ENCODE results near the gene DPP6.

GRCh38 chr7:154583454-154583853 lies 531.3 kb downstream of the DPP6 start:
- TF ChIP-seq, protein P1, sequence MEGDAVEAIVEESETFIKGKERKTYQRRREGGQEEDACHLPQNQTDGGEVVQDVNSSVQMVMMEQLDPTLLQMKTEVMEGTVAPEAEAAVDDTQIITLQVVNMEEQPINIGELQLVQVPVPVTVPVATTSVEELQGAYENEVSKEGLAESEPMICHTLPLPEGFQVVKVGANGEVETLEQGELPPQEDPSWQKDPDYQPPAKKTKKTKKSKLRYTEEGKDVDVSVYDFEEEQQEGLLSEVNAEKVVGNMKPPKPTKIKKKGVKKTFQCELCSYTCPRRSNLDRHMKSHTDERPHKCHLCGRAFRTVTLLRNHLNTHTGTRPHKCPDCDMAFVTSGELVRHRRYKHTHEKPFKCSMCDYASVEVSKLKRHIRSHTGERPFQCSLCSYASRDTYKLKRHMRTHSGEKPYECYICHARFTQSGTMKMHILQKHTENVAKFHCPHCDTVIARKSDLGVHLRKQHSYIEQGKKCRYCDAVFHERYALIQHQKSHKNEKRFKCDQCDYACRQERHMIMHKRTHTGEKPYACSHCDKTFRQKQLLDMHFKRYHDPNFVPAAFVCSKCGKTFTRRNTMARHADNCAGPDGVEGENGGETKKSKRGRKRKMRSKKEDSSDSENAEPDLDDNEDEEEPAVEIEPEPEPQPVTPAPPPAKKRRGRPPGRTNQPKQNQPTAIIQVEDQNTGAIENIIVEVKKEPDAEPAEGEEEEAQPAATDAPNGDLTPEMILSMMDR (IDR thresholded peaks at IDR 0.05) = no peak
- TF ChIP-seq EP300 (IDR thresholded peaks at IDR 0.05; ENCODE audit: low read depth) (no peak), POLR2A (IDR thresholded peaks at IDR 0.05) (no peak), POLR2AphosphoS5 (IDR thresholded peaks at IDR 0.05) (no peak)

Measured in transverse colon (tissue), 4 donors.